GM12878 (cell line): ENCODE data around the gene NEB. TPM values are rescaled to one million over a fixed set of nuclear protein-coding genes. Genes with fewer than 3 reads are reported as not detected.

Experiments
- ATAC-seq: fragments of 200-7000 bp; cut with Tn5 transposase; 3 replicates; pipeline ENCODE4 v1.9.1; 2020; ENCODE audit warnings: mild to moderate bottlenecking, moderate library complexity
- BruUV-seq: library from RNA; stranded (reverse); fragments of 400-500 nt; replicated peaks from 2 replicates; lab custom pipeline; 2021; lab: Mats Ljungman, UMichigan
- CTCF ChIA-PET: fragments of 300-600 bp; sonication (Branson Sonifier 250); formaldehyde crosslinking; extraction: SDS; loops from one replicate; lab custom pipeline; 2021; ENCODE audit warnings: inconsistent platforms; lab: Yijun Ruan, JAX
- POLR2A ChIA-PET: fragments of 350-600 bp; formaldehyde crosslinking; extraction: SDS; loops from one replicate; lab custom pipeline; 2021; ENCODE audit warnings: inconsistent platforms; lab: Charles Lee
- RAD21 ChIA-PET: fragments of 300-600 bp; sonication (Branson Sonifier 250); formaldehyde crosslinking; loops from one replicate; lab custom pipeline; 2023; ENCODE audit warnings: antibody characterized with exemption; ENCODE audit not compliant: unreplicated experiment; lab: Charles Lee
- SMC1A ChIA-PET: fragments of 300-600 bp; sonication (Branson Sonifier 250); formaldehyde crosslinking; loops from one replicate; lab custom pipeline; 2023; ENCODE audit not compliant: unreplicated experiment, uncharacterized antibody; lab: Charles Lee
- DNase-seq: peaks from one replicate; pipeline ENCODE4 v3.0.0-alpha.2; 2011; ENCODE audit warnings: low read depth, low spot score
- FAIRE-seq: peaks from 3 replicates; lab custom pipeline; 2011; peaks lifted over from hg19 to GRCh38; lab: Jason Lieb, UNC
- H2AFZ ChIP-seq: 2 replicates; pipeline ENCODE4 v1.6.0; 2011; ENCODE audit warnings: low read depth, low read length, control low read depth; ENCODE audit not compliant: control insufficient read depth
- H3K27ac ChIP-seq: 2 replicates; pipeline ENCODE4 v1.5.1; 2011; ENCODE audit warnings: control low read depth; ENCODE audit not compliant: control insufficient read depth, insufficient read depth
- H3K27me3 ChIP-seq, 2 experiments: replicated peaks in 1 of 2; 2 replicates each; pipeline versions ENCODE4 v1.6.0 to v1.6.1; 2011; ENCODE audit warnings: low read length in 1 of 2; ENCODE audit not compliant: control insufficient read depth in 2 of 2, insufficient read depth in 2 of 2
- H3K36me3 ChIP-seq, 2 experiments: 2 replicates each; pipeline ENCODE4 v1.5.1; 2011; ENCODE audit warnings: low read length in 1 of 2; ENCODE audit not compliant: control insufficient read depth in 2 of 2, insufficient read depth in 2 of 2
- H3K4me1 ChIP-seq: 2 replicates; pipeline ENCODE4 v1.6.1; 2011; ENCODE audit warnings: mild to moderate bottlenecking, low read length, moderate library complexity, mixed read lengths; ENCODE audit not compliant: control insufficient read depth, insufficient read depth
- H3K4me2 ChIP-seq: 2 replicates; pipeline ENCODE4 v1.6.0; 2011; ENCODE audit warnings: control low read depth; ENCODE audit not compliant: control insufficient read depth, insufficient read depth
- H3K4me3 ChIP-seq: fragments of 200-600 bp; sonication (generic); 2 replicates; pipeline ENCODE4 v1.5.1; 2016
- H3K79me2 ChIP-seq: 2 replicates; pipeline ENCODE4 v1.6.0; 2011; ENCODE audit warnings: low read length; ENCODE audit not compliant: control insufficient read depth, insufficient read depth
- H3K9ac ChIP-seq: 2 replicates; pipeline ENCODE4 v1.8.0; 2011; ENCODE audit warnings: low read length, control low read depth, mixed read lengths; ENCODE audit not compliant: control insufficient read depth, insufficient read depth
- H3K9me3 ChIP-seq: replicated peaks from 3 replicates; pipeline ENCODE4 v1.5.1; 2011; ENCODE audit warnings: mild to moderate bottlenecking, low read length; ENCODE audit not compliant: control insufficient read depth, insufficient read depth
- H4K20me1 ChIP-seq: 2 replicates; pipeline ENCODE4 v1.6.0; 2011; ENCODE audit not compliant: control insufficient read depth, insufficient read depth
- HDAC2 ChIP-seq: fragments of 200-600 bp; sonication (generic); IDR thresholded peaks from 2 replicates; pipeline ENCODE4 v1.6.1; 2017
- NFYB ChIP-seq: IDR thresholded peaks from 2 replicates; pipeline ENCODE4 v1.6.1; 2011; ENCODE audit warnings: low read depth, mild to moderate bottlenecking, low read length, improper control_type of control experiment, moderate library complexity; ENCODE audit not compliant: insufficient read depth
- POLR2AphosphoS2 ChIP-seq: IDR thresholded peaks from 2 replicates; pipeline ENCODE4 v1.6.1; 2011; ENCODE audit warnings: low read depth, mild to moderate bottlenecking, low read length, improper control_type of control experiment, moderate library complexity
- STAT3 ChIP-seq: IDR thresholded peaks from 2 replicates; pipeline ENCODE4 v1.6.1; 2011; ENCODE audit warnings: low read depth, low read length, improper control_type of control experiment
- ZBED1 ChIP-seq: IDR thresholded peaks from 2 replicates; pipeline ENCODE4 v1.6.1; 2016; ENCODE audit warnings: borderline replicate concordance
- ZNF622 ChIP-seq: fragments of 450-650 bp; IDR thresholded peaks from 2 replicates; pipeline ENCODE4 v1.6.1; 2017; ENCODE audit warnings: mild to moderate bottlenecking, inconsistent platforms
- WGBS: methylation state at CpG from one replicate; pipeline ENCODE4 v1.1.6; 2016; ENCODE audit warnings: low lambda C conversion rate; ENCODE audit not compliant: insufficient replicate concordance, insufficient coverage; ENCODE audit errors: missing lambda C conversion rate; 5-methylcytosine and 5-hydroxymethylcytosine counted together
- in situ Hi-C: fragments of 300-500 bp; cut with MboI; formaldehyde crosslinking; loops from 9 replicates; pipeline ENCODE4 v1.14.3; 2018; ENCODE audit warnings: mixed read lengths
- intact Hi-C: fragments of 100-400 bp; cut with micrococcal nuclease; formaldehyde crosslinking; loops from one replicate; pipeline ENCODE4 v1.14.2; 2022; ENCODE audit not compliant: unreplicated experiment
- polyA plus RNA-seq, 11 experiments: library from polyadenylated mRNA; depleted of rRNA in 4 of 11; unstranded in 6 of 11; stranded (reverse) in 5 of 11; fragments of >200 nt; fragmentation: Nextera tagmentation in 4 of 11; fragmentation: Illumina TruSeq in 1 of 11; extraction: Ambion mirVana in 4 of 11; extraction: Trizol in 1 of 11; gene quantifications; 1 replicate in 1 of 11; 2 replicates in 10 of 11; pipeline versions ENCODE4 v1.2.1 to v1.2.3, GENCODE V29; 2011 to 2016; ENCODE audit warnings: inconsistent platforms in 2 of 11, missing spikeins in 2 of 11, low read depth in 1 of 11
- total RNA-seq, 4 experiments: library from RNA; depleted of rRNA in 3 of 4; stranded (reverse); fragments of >200 nt in 3 of 4; fragmentation: Illumina TruSeq in 1 of 4; extraction: Trizol in 1 of 4; gene quantifications; 2 replicates each; pipeline versions ENCODE4 v1.2.1 to v1.2.3, GENCODE V29; 2013 to 2021
- TF ChIP-seq, protein P1 (sequence below): fragments of 450-650 bp; formaldehyde crosslinking; IDR thresholded peaks from 2 replicates; pipeline ENCODE4 v1.4.0; 2020; ENCODE audit warnings: mild to moderate bottlenecking, moderate library complexity

NEB gene
- total and polyA plus RNA-seq, 10 of the 15 experiments (the other 5 are each of a cell fraction or from before 2014, with no cell fraction given): 0.04 to 0.77 (median 0.12) TPM

DNA sequence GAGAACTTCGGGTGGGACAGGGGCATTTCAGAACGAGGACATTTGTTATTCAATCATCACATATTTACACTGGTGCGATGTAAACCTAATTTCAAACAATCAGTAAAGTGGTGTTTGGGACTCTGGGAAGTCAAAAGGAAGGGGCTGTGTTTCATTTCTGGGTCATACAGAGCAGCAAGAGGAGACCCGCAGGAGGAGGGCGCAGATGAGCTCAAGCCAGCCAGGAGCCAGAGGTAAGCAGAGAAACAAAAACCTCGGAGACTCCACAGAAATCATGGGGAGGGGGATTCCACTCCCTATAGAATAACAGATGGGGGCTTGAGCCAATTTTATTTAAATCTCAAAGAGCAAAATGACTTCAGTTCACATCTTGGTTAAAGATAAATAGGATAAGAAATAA lies 55.4 kb downstream of the NEB start:
- Histone ChIP-seq H3K4me3 (no peak overlapping the region), H2AFZ (no peak overlapping the region), H3K4me1 (no peaks in the 10 kb centered on the region), H3K27me3 (no peaks in the 10 kb centered on the region), H3K27ac (no peak overlapping the region), H4K20me1 (no peaks in the 10 kb centered on the region), H3K79me2 (no peaks in the 10 kb centered on the region), H3K36me3 (no peaks in the 10 kb centered on the region), H3K4me2 (no peak overlapping the region), H3K9ac (no peak overlapping the region), H3K9me3 (no peaks in the 10 kb centered on the region)
- DNase-seq: no peak
- ChIA-PET SMC1A (interaction anchor here (0.7 kb wide), 1 partner anchor 12 kb away, joined by 3 read pairs; no protein-coding TSS in a partner anchor), RAD21 (no interaction called here), POLR2A (no interaction called here), CTCF (no interaction called here)
- no peak for TF ChIP-seq NFYB
- no peak for TF ChIP-seq STAT3
- no peak for TF ChIP-seq HDAC2
- no peak for TF ChIP-seq ZNF622
- TF ChIP-seq, protein P1, sequence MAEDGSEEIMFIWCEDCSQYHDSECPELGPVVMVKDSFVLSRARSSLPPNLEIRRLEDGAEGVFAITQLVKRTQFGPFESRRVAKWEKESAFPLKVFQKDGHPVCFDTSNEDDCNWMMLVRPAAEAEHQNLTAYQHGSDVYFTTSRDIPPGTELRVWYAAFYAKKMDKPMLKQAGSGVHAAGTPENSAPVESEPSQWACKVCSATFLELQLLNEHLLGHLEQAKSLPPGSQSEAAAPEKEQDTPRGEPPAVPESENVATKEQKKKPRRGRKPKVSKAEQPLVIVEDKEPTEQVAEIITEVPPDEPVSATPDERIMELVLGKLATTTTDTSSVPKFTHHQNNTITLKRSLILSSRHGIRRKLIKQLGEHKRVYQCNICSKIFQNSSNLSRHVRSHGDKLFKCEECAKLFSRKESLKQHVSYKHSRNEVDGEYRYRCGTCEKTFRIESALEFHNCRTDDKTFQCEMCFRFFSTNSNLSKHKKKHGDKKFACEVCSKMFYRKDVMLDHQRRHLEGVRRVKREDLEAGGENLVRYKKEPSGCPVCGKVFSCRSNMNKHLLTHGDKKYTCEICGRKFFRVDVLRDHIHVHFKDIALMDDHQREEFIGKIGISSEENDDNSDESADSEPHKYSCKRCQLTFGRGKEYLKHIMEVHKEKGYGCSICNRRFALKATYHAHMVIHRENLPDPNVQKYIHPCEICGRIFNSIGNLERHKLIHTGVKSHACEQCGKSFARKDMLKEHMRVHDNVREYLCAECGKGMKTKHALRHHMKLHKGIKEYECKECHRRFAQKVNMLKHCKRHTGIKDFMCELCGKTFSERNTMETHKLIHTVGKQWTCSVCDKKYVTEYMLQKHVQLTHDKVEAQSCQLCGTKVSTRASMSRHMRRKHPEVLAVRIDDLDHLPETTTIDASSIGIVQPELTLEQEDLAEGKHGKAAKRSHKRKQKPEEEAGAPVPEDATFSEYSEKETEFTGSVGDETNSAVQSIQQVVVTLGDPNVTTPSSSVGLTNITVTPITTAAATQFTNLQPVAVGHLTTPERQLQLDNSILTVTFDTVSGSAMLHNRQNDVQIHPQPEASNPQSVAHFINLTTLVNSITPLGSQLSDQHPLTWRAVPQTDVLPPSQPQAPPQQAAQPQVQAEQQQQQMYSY (CRISPR knock-in tag): no peak
- TF ChIP-seq ZBED1: no peak
- no peak for TF ChIP-seq POLR2AphosphoS2
- in situ Hi-C loops: no loop called here
- no peak for ATAC-seq
- FAIRE-seq: no peak
- BruUV-seq: no TSS peak
- intact Hi-C loops: no loop called here
- 45% methylated on average over 6 of the region's 6 CpGs for WGBS
